Middle frontal gyrus (tissue), 1 donor: Measurements from ENCODE around the gene ANO3.

Experiments used
- DNase-seq: peaks from one replicate; pipeline ENCODE4 v3.0.0-alpha.2; 2015; ENCODE audit warnings: low spot score; ENCODE audit errors: extremely low spot score

The ANO3 gene

GRCh38 chr11:26704249-26704648 lies 372.3 kb downstream of the ANO3 start:
- no peak for DNase-seq

- no peak for DNase-seq
Observed at GRCh38 chr11:26706181-26706580, 374.3 kb downstream of the ANO3 start.

- no peak for DNase-seq
Observed at GRCh38 chr11:26708736-26709456, 377.0 kb downstream of the ANO3 start.

- no peak for DNase-seq
Observed at GRCh38 chr11:26710489-26710888, 378.6 kb downstream of the ANO3 start.

GRCh38 chr11:26712497-26712896 lies 380.6 kb downstream of the ANO3 start:
- DNase-seq = no peak
